ENCODE results near the gene NCKAP1. TPM values are rescaled to one million over a fixed set of nuclear protein-coding genes. Genes with fewer than 3 reads are reported as not detected.

NCKAP1 gene
- total and polyA plus RNA-seq, 2 of the 4 experiments (the other 2 are of a cell fraction): 91.1 to 160 TPM

GRCh38 chr2:182924306-182924705, 114.0 kb downstream of the NCKAP1 start:
- Histone ChIP-seq H2BK20ac (ENCODE audit: low read depth, low read length) (no peak overlapping the region), H3K56ac (ENCODE audit: extremely low read depth, insufficient read depth, low read length) (no peak overlapping the region), H2AK5ac (ENCODE audit: low read depth, low read length) (no peak overlapping the region), H3K9me3 (ENCODE audit: control insufficient read depth, insufficient read depth, low read length) (no peaks in the 10 kb centered on the region), H3K9ac (ENCODE audit: low read depth, low read length) (no peak overlapping the region), H2AK9ac (replicated peaks; ENCODE audit: low read depth, low read length, poor library complexity) (no peak overlapping the region), H3K4me3 (ENCODE audit: insufficient read depth, low read depth, low read length) (no peak overlapping the region), H3K4me2 (ENCODE audit: low read depth, low read length) (no peak overlapping the region), H4K5ac (ENCODE audit: low read depth, low read length) (no peak overlapping the region), H4K91ac (ENCODE audit: insufficient read depth, low read depth, low read length) (no peak overlapping the region), H2BK120ac (ENCODE audit: low read depth, low read length) (no peak overlapping the region), H3K18ac (ENCODE audit: low read depth, low read length) (no peak overlapping the region), H3K23ac (ENCODE audit: low read depth, low read length) (no peak overlapping the region), H3K4ac (ENCODE audit: low read depth, low read length) (no peak overlapping the region), H2BK5ac (ENCODE audit: low read depth, low read length, poor library complexity, severe bottlenecking) (no peak overlapping the region), H3K4me1 (ENCODE audit: control insufficient read depth, insufficient read depth, low read length) (0 out of 2 replicates have a peak, but pooled peaks cover 2% of the 10 kb centered on the region), H3K9me1 (ENCODE audit: insufficient read depth, low read length) (peaks cover 2% of the 10 kb centered on the region; the same call in 1 of the 2 replicates), H3K14ac (replicated peaks; ENCODE audit: low read depth, low read length) (no peak overlapping the region), H2BK15ac (ENCODE audit: low read depth, low read length) (no peak overlapping the region), H3K79me1 (ENCODE audit: low read depth in 1 of 2, low read length in 2 of 2) (peaks cover 2 to 9% of the 10 kb centered on the region in 2 experiments; a peak in 3 of 4 replicates), H4K20me1 (ENCODE audit: insufficient read depth, low read length) (no peaks in the 10 kb centered on the region), H3K27ac (ENCODE audit: insufficient read depth, low read length) (no peak overlapping the region), H2AFZ (replicated peaks; ENCODE audit: low read length, poor library complexity) (no peak overlapping the region), H3K36me3 (ENCODE audit: control insufficient read depth, insufficient read depth, low read length) (peaks cover 16% of the 10 kb centered on the region), H3K27me3 (ENCODE audit: control insufficient read depth, insufficient read depth, low read length) (no peaks in the 10 kb centered on the region), H4K8ac (ENCODE audit: low read depth in 2 of 2, low read length in 2 of 2) (no peak overlapping the region)
- ATAC-seq (ENCODE audit: low read depth) (peak; percentile 37), DNase-seq (peak; percentile 15)
- ChIA-PET CTCF (no interaction called here), POLR2A (ENCODE audit: unreplicated experiment) (interaction anchor here (0.5 kb wide), 1 partner anchor 172 kb away, joined by 3 read pairs; no protein-coding TSS in a partner anchor)
- intact Hi-C loops (cut with micrococcal nuclease): loop anchor here (10.0 kb wide), 1 partner anchor 50 kb away; no protein-coding TSS in a partner anchor
- dilution Hi-C loops (cut with HindIII; ENCODE audit: low sequenced_read_pairs, unreplicated experiment): no loop called here
- in situ Hi-C loops (cut with MboI; ENCODE audit: low sequenced_read_pairs): no loop called here
- no TSS peak for BruUV-seq (replicated peaks)
- TF ChIP-seq MAFK (IDR thresholded peaks at IDR 0.05; ENCODE audit: low read depth, low read length): no peak
- peak; percentile 80 for TF ChIP-seq CEBPB (IDR thresholded peaks at IDR 0.05; ENCODE audit: low read depth, low read length)
